CD14-positive monocyte (primary cell): ENCODE measurements around the gene RTCA. TPM values are rescaled to one million over a fixed set of nuclear protein-coding genes. Genes with fewer than 3 reads are reported as not detected.

ENCODE experiments used
- DNase-seq, 3 donors: peaks; one replicate each; pipeline ENCODE4 v3.0.0-alpha.2; 2011 to 2022
- H2AFZ ChIP-seq: 2 replicates; pipeline ENCODE4 v1.6.0; 2012; ENCODE audit warnings: mild to moderate bottlenecking, low read depth, low read length, inconsistent platforms; ENCODE audit not compliant: insufficient read depth, poor library complexity, severe bottlenecking
- H3K27ac ChIP-seq, 2 donors: 1 replicate in 1 of 2; 2 replicates in 1 of 2; pipeline ENCODE4 v1.5.1; 2012 to 2013; ENCODE audit warnings: low read length in 2 of 2, control low read depth in 1 of 2, inconsistent platforms in 1 of 2, low read depth in 1 of 2, mild to moderate bottlenecking in 1 of 2
- H3K27me3 ChIP-seq, 2 donors: one replicate each; pipeline versions ENCODE4 v1.6.0 to v1.6.1; 2011 to 2013; ENCODE audit warnings: low read length in 2 of 2; ENCODE audit not compliant: control insufficient read depth in 2 of 2, insufficient read depth in 2 of 2
- H3K36me3 ChIP-seq, 2 donors: replicated peaks in 1 of 2; 1 replicate in 1 of 2; 2 replicates in 1 of 2; pipeline versions ENCODE4 v1.5.1 to v1.6.1; 2012 to 2013; ENCODE audit warnings: low read length in 2 of 2, control low read depth in 1 of 2, inconsistent platforms in 1 of 2, mild to moderate bottlenecking in 1 of 2; ENCODE audit not compliant: insufficient read depth in 2 of 2, control insufficient read depth in 1 of 2
- H3K4me1 ChIP-seq, 2 donors: 1 replicate in 1 of 2; 2 replicates in 1 of 2; pipeline versions ENCODE4 v1.5.1 to v1.6.1; 2012 to 2013; ENCODE audit warnings: low read length in 2 of 2, control low read depth in 1 of 2, inconsistent platforms in 1 of 2, mild to moderate bottlenecking in 1 of 2, moderate library complexity in 1 of 2; ENCODE audit not compliant: insufficient read depth in 2 of 2, control insufficient read depth in 1 of 2
- H3K4me2 ChIP-seq: replicated peaks from 2 replicates; pipeline ENCODE3; 2012; ENCODE audit warnings: low read length, moderate library complexity, mild to moderate bottlenecking; ENCODE audit not compliant: poor library complexity, severe bottlenecking; ENCODE audit errors: extremely low read depth
- H3K4me3 ChIP-seq, 3 experiments: fragments of 200-600 bp in 1 of 3; sonication (generic) in 1 of 3; replicated peaks in 1 of 3; 1 replicate in 2 of 3; 2 replicates in 1 of 3; pipeline ENCODE4 v1.5.1; 2011 to 2013; ENCODE audit warnings: low read length in 3 of 3, mild to moderate bottlenecking in 3 of 3, control low read depth in 2 of 3, low read depth in 2 of 3, inconsistent platforms in 1 of 3, moderate library complexity in 1 of 3
- H3K79me2 ChIP-seq: 2 replicates; pipeline ENCODE4 v1.6.0; 2012; ENCODE audit warnings: mild to moderate bottlenecking, control low read depth, inconsistent platforms, low read length, moderate library complexity; ENCODE audit not compliant: insufficient read depth
- H3K9ac ChIP-seq: 2 replicates; pipeline ENCODE4 v1.6.0; 2017; ENCODE audit warnings: low read length, mild to moderate bottlenecking; ENCODE audit not compliant: insufficient read depth, poor library complexity, severe bottlenecking
- H3K9me3 ChIP-seq, 2 donors: replicated peaks in 1 of 2; 1 replicate in 1 of 2; 2 replicates in 1 of 2; pipeline versions ENCODE4 v1.5.1 to v1.6.1; 2012 to 2013; ENCODE audit warnings: low read length in 2 of 2, control low read depth in 1 of 2; ENCODE audit not compliant: control insufficient read depth in 1 of 2, insufficient read depth in 1 of 2
- H4K20me1 ChIP-seq: 2 replicates; pipeline ENCODE4 v1.6.0; 2012; ENCODE audit warnings: mild to moderate bottlenecking, low read length, control low read depth, moderate library complexity; ENCODE audit not compliant: insufficient read depth
- H3K27ac Mint-ChIP-seq, 7 donors: one replicate each; pipeline ENCODE4 v1.8.0; 2020; ENCODE audit warnings: mild to moderate bottlenecking in 7 of 7, mixed read lengths in 7 of 7, moderate library complexity in 6 of 7, inconsistent platforms in 2 of 7
- H3K27me3 Mint-ChIP-seq, 3 donors: one replicate each; pipeline ENCODE4 v1.8.0; 2021 to 2022; ENCODE audit warnings: low read depth in 3 of 3, mild to moderate bottlenecking in 3 of 3, mixed read lengths in 3 of 3, moderate library complexity in 3 of 3, inconsistent platforms in 1 of 3
- H3K36me3 Mint-ChIP-seq, 2 donors: one replicate each; pipeline ENCODE4 v1.8.0; 2020; ENCODE audit warnings: mixed read lengths in 2 of 2, inconsistent platforms in 1 of 2, mild to moderate bottlenecking in 1 of 2
- H3K4me1 Mint-ChIP-seq: one replicate; pipeline ENCODE4 v1.8.0; 2020; ENCODE audit warnings: mild to moderate bottlenecking, mixed read lengths
- H3K4me3 Mint-ChIP-seq, 2 donors: one replicate each; pipeline ENCODE4 v1.8.0; 2020; ENCODE audit warnings: mild to moderate bottlenecking in 2 of 2, mixed read lengths in 2 of 2, moderate library complexity in 1 of 2
- H3K9me3 Mint-ChIP-seq, 7 donors: one replicate each; pipeline ENCODE4 v1.8.0; 2020 to 2022; ENCODE audit warnings: mixed read lengths in 7 of 7, mild to moderate bottlenecking in 6 of 7, moderate library complexity in 6 of 7, inconsistent platforms in 2 of 7
- WGBS: methylation state at CpG from one replicate; pipeline ENCODE4 v1.1.5; 2013; ENCODE audit warnings: missing lambda C conversion rate; ENCODE audit not compliant: insufficient coverage; 5-methylcytosine and 5-hydroxymethylcytosine counted together
- intact Hi-C, 2 donors: fragments of 100-400 bp; cut with micrococcal nuclease; formaldehyde crosslinking; loops; one replicate each; pipeline versions ENCODE4 v1.15.0 to v1.15.1; 2023
- polyA plus RNA-seq, 3 donors: library from polyadenylated mRNA; depleted of rRNA in 1 of 3; unstranded in 2 of 3; stranded (reverse) in 1 of 3; fragments of 300-500 nt in 2 of 3; fragments of >200 nt in 1 of 3; fragmentation: Illumina TruSeq in 2 of 3; gene quantifications; 1 replicate in 2 of 3; 2 replicates in 1 of 3; pipeline ENCODE4 v1.2.3, GENCODE V29; 2012 to 2021
- TF ChIP-seq, protein P1 (sequence below): fragments of 200-600 bp; IDR thresholded peaks from one replicate; pipeline ENCODE4 v1.8.0; 2022; ENCODE audit warnings: antibody characterized with exemption, mild to moderate bottlenecking

RTCA gene
- polyA plus RNA-seq, 3 donors = 11.7 to 18.3 (median 17.9) TPM

DNA sequence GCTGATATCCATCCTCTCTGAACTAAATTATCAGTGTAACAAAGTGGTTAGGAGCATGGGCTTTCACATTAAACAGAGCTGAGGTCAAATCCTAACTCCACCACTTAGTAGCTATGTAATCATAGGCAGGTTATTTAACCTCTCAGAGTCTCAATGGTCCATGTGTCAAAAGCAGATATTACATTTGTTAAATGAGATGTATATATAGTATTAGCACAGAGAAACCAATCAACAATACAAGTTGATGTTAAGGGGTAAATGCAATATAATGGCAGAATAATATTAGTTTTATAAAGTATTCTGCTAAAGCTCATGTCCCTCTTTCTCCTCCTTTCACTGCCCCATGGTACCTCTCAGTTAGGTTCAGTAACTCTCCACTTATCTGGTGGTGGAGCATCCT, 43.6 kb upstream of the RTCA start:
- H3K9ac ChIP-seq = no peak overlapping the region
- no peaks in the 10 kb centered on the region for H3K79me2 ChIP-seq
- H4K20me1 ChIP-seq = no peaks in the 10 kb centered on the region
- Mint-ChIP-seq H3K27me3 (peaks cover 0 to 2% (median 0%) of the 10 kb centered on the region in 3 donors), H3K9me3 (peaks cover 0 to 6% (median 3%) of the 10 kb centered on the region in 7 donors), H3K4me1 (peaks cover 4% of the 10 kb centered on the region), H3K4me3 (no peak overlapping the region), H3K27ac (peak overlapping the region in 1 of 7 donors; percentile 64), H3K36me3 (peaks cover 27 to 31% of the 10 kb centered on the region in 2 donors)
- no peak overlapping the region for H3K27ac ChIP-seq
- peaks cover 0 to 3% of the 10 kb centered on the region in 2 donors for H3K9me3 ChIP-seq
- no peaks in the 10 kb centered on the region for H3K4me1 ChIP-seq
- no peak overlapping the region for H3K4me3 ChIP-seq
- H3K36me3 ChIP-seq = peaks cover 12 to 33% of the 10 kb centered on the region in 2 donors
- no peak overlapping the region for H3K4me2 ChIP-seq
- intact Hi-C loops = no loop called here
- no peak for DNase-seq
- TF ChIP-seq, protein P1, sequence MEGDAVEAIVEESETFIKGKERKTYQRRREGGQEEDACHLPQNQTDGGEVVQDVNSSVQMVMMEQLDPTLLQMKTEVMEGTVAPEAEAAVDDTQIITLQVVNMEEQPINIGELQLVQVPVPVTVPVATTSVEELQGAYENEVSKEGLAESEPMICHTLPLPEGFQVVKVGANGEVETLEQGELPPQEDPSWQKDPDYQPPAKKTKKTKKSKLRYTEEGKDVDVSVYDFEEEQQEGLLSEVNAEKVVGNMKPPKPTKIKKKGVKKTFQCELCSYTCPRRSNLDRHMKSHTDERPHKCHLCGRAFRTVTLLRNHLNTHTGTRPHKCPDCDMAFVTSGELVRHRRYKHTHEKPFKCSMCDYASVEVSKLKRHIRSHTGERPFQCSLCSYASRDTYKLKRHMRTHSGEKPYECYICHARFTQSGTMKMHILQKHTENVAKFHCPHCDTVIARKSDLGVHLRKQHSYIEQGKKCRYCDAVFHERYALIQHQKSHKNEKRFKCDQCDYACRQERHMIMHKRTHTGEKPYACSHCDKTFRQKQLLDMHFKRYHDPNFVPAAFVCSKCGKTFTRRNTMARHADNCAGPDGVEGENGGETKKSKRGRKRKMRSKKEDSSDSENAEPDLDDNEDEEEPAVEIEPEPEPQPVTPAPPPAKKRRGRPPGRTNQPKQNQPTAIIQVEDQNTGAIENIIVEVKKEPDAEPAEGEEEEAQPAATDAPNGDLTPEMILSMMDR = no peak
- H3K27me3 ChIP-seq = no peaks in the 10 kb centered on the region
- no peak overlapping the region for H2AFZ ChIP-seq

DNA sequence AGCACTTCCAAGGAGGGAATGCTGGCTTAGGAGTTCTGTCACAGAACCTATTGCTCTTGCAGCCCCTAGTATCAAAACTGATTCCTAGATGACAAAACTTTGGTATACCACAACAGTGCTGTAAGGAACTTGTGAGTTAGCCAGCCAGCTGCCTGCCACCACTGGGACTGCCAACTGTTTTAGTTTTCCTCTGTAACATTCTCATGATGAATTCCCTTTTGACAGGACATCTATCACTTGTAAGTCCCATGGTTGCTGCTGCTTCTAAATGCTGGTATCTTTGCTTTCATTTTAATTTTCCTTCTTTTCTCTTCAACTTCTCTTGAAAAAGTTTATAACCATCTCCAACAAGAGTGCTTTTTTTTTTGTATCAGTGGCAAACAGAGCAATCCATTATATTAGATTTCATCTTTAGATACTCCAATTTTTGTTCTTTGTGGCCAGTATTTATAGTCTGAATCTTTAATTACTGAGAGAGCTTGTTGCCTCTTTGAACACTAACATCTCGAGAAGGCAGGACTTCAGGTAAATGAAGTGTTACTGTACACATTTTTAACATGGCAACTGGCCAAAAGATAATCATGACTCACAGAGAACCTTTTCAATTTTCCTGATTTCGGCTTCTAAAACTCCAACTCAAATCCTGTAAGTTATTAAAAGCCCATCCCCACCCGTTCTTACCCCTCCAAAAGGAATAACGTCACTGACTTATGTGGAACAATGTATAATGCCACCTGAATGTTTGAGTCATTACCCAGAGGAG, 36.2 kb upstream of the RTCA start:
- peaks cover 56% of the 10 kb centered on the region in 2 donors for H3K36me3 Mint-ChIP-seq
- Histone ChIP-seq H3K27me3 (no peaks in the 10 kb centered on the region), H3K79me2 (no peaks in the 10 kb centered on the region), H4K20me1 (no peaks in the 10 kb centered on the region), H3K9ac (no peak overlapping the region), H3K9me3 (no peaks in the 10 kb centered on the region), H3K4me2 (no peak overlapping the region), H3K27ac (no peak overlapping the region), H3K4me1 (no peaks in the 10 kb centered on the region), H3K4me3 (no peak overlapping the region), H2AFZ (no peak overlapping the region), H3K36me3 (peaks cover 45 to 84% of the 10 kb centered on the region in 2 donors)
- H3K4me1 Mint-ChIP-seq = peaks cover 5% of the 10 kb centered on the region
- intact Hi-C loops = loop anchor here in 1 of 2 donors (5.0 kb wide), 1 partner anchor 37 kb away; the partner anchor contains the start of gene RTCA
- 100% methylated on average over 3 of the region's 4 CpGs for WGBS
- no peak overlapping the region for H3K4me3 Mint-ChIP-seq
- peak overlapping the region in 2 of 7 donors; percentile 20 to 38 for H3K27ac Mint-ChIP-seq
- no peak for DNase-seq
- no peaks in the 10 kb centered on the region for H3K27me3 Mint-ChIP-seq
- no peaks in the 10 kb centered on the region for H3K9me3 Mint-ChIP-seq
- TF ChIP-seq, protein P1 = no peak
